ENCODE data around the gene SOX6. TPM values are rescaled to one million over a fixed set of nuclear protein-coding genes. Genes with fewer than 3 reads are reported as not detected.

SOX6 gene
- total and polyA plus RNA-seq, 2 of the 13 experiments (the other 11 are each of a cell fraction or from before 2014, with no cell fraction given): 2.6 to 11.2 TPM

DNA sequence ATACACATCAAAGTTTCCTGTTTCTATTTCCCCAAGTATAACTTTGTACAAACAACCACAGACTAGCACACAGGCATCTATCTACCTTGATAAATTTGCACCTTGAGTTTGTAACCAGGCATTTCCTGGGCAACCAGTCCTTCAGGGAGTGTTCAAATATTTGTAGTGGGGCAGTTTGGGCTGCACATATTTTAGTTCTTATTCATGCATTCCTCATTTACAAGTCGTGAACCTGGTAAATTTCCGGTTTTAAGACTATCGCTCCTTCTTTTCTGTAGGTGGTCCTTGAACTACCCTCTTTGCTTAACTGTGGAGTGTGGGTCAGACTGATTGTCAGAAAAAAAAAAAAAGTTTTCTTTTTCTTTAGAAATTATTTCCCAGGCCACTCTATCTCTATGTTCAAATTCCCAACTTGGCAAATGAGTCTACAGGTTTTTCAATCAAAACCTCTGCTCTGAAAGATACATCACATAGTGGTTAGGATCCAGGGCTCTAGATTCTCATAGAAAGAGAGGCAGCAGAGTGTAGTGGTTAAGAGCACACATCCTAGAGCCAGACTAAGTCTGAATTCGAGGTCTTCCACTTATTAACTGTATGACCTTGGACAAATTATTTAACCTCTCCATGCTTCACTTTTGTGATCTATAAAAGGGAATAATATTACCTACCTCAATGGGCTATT lies 201.5 kb downstream of the SOX6 start (continued):
- TF ChIP-seq, protein P1, sequence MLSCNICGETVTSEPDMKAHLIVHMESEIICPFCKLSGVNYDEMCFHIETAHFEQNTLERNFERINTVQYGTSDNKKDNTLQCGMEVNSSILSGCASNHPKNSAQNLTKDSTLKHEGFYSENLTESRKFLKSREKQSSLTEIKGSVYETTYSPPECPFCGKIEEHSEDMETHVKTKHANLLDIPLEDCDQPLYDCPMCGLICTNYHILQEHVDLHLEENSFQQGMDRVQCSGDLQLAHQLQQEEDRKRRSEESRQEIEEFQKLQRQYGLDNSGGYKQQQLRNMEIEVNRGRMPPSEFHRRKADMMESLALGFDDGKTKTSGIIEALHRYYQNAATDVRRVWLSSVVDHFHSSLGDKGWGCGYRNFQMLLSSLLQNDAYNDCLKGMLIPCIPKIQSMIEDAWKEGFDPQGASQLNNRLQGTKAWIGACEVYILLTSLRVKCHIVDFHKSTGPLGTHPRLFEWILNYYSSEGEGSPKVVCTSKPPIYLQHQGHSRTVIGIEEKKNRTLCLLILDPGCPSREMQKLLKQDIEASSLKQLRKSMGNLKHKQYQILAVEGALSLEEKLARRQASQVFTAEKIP (CRISPR knock-in tag; IDR thresholded peaks at IDR 0.05; ENCODE audit: borderline replicate concordance): no peak
- no peak for TF ChIP-seq BHLHE40 (IDR thresholded peaks at IDR 0.05; ENCODE audit: low read length)
- TF ChIP-seq SMAD3 (CRISPR knock-in tag; IDR thresholded peaks at IDR 0.05): peak; percentile 47; the same call in 1 of the 2 replicates
- TF ChIP-seq RCOR2 (CRISPR knock-in tag; IDR thresholded peaks at IDR 0.05): peak; percentile 81
- TF ChIP-seq, protein P2, sequence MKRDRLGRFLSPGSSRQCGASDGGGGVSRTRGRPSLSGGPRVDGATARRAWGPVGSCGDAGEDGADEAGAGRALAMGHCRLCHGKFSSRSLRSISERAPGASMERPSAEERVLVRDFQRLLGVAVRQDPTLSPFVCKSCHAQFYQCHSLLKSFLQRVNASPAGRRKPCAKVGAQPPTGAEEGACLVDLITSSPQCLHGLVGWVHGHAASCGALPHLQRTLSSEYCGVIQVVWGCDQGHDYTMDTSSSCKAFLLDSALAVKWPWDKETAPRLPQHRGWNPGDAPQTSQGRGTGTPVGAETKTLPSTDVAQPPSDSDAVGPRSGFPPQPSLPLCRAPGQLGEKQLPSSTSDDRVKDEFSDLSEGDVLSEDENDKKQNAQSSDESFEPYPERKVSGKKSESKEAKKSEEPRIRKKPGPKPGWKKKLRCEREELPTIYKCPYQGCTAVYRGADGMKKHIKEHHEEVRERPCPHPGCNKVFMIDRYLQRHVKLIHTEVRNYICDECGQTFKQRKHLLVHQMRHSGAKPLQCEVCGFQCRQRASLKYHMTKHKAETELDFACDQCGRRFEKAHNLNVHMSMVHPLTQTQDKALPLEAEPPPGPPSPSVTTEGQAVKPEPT (CRISPR knock-in tag; IDR thresholded peaks at IDR 0.05; ENCODE audit: low read depth): no peak
- TF ChIP-seq, protein P3, sequence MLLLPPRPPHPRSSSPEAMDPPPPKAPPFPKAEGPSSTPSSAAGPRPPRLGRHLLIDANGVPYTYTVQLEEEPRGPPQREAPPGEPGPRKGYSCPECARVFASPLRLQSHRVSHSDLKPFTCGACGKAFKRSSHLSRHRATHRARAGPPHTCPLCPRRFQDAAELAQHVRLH (CRISPR knock-in tag; IDR thresholded peaks at IDR 0.05; ENCODE audit: borderline replicate concordance, low read depth): 0 out of 2 replicates have a peak, but pooled peaks have one; percentile 38
- TF ChIP-seq NCOA1 (CRISPR knock-in tag; IDR thresholded peaks at IDR 0.05): no peak
- TF ChIP-seq, protein P4, sequence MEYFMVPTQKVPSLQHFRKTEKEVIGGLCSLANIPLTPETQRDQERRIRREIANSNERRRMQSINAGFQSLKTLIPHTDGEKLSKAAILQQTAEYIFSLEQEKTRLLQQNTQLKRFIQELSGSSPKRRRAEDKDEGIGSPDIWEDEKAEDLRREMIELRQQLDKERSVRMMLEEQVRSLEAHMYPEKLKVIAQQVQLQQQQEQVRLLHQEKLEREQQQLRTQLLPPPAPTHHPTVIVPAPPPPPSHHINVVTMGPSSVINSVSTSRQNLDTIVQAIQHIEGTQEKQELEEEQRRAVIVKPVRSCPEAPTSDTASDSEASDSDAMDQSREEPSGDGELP (IDR thresholded peaks at IDR 0.05; ENCODE audit: borderline replicate concordance, low read depth): no peak
- TF ChIP-seq, protein P5, sequence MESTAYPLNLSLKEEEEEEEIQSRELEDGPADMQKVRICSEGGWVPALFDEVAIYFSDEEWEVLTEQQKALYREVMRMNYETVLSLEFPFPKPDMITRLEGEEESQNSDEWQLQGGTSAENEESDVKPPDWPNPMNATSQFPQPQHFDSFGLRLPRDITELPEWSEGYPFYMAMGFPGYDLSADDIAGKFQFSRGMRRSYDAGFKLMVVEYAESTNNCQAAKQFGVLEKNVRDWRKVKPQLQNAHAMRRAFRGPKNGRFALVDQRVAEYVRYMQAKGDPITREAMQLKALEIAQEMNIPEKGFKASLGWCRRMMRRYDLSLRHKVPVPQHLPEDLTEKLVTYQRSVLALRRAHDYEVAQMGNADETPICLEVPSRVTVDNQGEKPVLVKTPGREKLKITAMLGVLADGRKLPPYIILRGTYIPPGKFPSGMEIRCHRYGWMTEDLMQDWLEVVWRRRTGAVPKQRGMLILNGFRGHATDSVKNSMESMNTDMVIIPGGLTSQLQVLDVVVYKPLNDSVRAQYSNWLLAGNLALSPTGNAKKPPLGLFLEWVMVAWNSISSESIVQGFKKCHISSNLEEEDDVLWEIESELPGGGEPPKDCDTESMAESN (CRISPR knock-in tag; conservative IDR thresholded peaks at IDR 0.05): no peak
- TF ChIP-seq, protein P6, sequence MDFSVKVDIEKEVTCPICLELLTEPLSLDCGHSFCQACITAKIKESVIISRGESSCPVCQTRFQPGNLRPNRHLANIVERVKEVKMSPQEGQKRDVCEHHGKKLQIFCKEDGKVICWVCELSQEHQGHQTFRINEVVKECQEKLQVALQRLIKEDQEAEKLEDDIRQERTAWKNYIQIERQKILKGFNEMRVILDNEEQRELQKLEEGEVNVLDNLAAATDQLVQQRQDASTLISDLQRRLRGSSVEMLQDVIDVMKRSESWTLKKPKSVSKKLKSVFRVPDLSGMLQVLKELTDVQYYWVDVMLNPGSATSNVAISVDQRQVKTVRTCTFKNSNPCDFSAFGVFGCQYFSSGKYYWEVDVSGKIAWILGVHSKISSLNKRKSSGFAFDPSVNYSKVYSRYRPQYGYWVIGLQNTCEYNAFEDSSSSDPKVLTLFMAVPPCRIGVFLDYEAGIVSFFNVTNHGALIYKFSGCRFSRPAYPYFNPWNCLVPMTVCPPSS (IDR thresholded peaks at IDR 0.05): no peak
- TF ChIP-seq AGO2 (optimal IDR thresholded peaks at IDR 0.05; ENCODE audit: low read depth, low read length): no peak
- TF ChIP-seq GABPA (IDR thresholded peaks at IDR 0.05; ENCODE audit: low read depth, low read length): no peak
- TF ChIP-seq GABPA (CRISPR knock-in tag; IDR thresholded peaks at IDR 0.05; ENCODE audit: low read depth): peak; percentile 51; the same call in 1 of the 2 replicates
- TF ChIP-seq, protein P7, sequence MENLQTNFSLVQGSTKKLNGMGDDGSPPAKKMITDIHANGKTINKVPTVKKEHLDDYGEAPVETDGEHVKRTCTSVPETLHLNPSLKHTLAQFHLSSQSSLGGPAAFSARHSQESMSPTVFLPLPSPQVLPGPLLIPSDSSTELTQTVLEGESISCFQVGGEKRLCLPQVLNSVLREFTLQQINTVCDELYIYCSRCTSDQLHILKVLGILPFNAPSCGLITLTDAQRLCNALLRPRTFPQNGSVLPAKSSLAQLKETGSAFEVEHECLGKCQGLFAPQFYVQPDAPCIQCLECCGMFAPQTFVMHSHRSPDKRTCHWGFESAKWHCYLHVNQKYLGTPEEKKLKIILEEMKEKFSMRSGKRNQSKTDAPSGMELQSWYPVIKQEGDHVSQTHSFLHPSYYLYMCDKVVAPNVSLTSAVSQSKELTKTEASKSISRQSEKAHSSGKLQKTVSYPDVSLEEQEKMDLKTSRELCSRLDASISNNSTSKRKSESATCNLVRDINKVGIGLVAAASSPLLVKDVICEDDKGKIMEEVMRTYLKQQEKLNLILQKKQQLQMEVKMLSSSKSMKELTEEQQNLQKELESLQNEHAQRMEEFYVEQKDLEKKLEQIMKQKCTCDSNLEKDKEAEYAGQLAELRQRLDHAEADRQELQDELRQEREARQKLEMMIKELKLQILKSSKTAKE (CRISPR knock-in tag; IDR thresholded peaks at IDR 0.05; ENCODE audit: borderline replicate concordance): no peak; the same call in 1 of the 2 replicates
- TF ChIP-seq, protein P8, sequence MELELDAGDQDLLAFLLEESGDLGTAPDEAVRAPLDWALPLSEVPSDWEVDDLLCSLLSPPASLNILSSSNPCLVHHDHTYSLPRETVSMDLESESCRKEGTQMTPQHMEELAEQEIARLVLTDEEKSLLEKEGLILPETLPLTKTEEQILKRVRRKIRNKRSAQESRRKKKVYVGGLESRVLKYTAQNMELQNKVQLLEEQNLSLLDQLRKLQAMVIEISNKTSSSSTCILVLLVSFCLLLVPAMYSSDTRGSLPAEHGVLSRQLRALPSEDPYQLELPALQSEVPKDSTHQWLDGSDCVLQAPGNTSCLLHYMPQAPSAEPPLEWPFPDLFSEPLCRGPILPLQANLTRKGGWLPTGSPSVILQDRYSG (CRISPR knock-in tag; IDR thresholded peaks at IDR 0.05): no peak
- TF ChIP-seq NR2F6 (IDR thresholded peaks at IDR 0.05): peak; percentile 44
- peak; percentile 61 for TF ChIP-seq NR2F6 (CRISPR knock-in tag; IDR thresholded peaks at IDR 0.05)
- TF ChIP-seq RXRA (CRISPR knock-in tag; IDR thresholded peaks at IDR 0.05): no peak; the same call in 1 of the 2 replicates
- peak; percentile 91 for TF ChIP-seq JUND (CRISPR knock-in tag; IDR thresholded peaks at IDR 0.05)
